GM19023 (cell line): Measurements from ENCODE around the gene GPC5.

Experiments used
- ATAC-seq: cut with Tn5 transposase; IDR thresholded peaks from one replicate; pipeline ENCODE4 v1.9.1; 2021; ENCODE audit warnings: mild to moderate bottlenecking, moderate library complexity; ENCODE audit not compliant: unreplicated experiment

Gene GPC5

DNA sequence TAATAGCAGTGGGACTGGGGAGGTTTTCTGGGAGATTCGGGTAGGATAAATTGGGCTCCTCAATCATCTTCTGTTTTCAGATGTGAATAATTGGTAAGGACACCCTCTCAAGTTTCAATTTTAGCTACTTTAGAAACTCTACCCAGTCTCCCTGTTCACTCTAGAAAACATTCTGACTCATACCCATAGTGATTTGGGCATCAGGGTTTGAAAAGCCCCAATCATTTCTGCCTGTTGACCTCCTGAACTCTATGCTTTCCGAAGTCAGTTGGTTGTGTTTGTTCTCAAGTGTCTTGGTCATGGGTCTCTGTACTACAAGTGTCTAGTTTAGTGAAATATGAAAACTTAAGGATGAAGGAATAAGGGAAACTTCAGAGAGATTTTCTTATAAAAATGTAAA lies 916.8 kb downstream of the GPC5 start:
- no peak for ATAC-seq

DNA sequence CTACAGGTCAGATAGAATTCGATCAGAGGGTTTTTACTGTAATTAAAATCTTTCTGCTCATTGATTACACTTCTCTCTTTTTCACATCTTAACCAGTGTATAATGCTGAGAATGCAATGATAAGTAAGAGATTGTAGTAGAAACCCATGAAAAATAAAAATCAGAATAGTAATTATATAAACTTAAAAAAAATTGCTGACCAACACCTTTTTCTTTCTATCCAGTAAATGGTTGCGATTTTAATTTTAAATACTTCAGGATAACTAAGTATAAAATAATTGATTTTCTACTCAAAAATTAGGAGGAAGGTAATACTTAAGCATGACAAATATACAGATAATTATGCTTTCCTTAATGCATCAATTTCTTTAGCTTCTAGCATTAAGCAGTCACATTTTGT lies 917.6 kb downstream of the GPC5 start:
- no peak for ATAC-seq

DNA sequence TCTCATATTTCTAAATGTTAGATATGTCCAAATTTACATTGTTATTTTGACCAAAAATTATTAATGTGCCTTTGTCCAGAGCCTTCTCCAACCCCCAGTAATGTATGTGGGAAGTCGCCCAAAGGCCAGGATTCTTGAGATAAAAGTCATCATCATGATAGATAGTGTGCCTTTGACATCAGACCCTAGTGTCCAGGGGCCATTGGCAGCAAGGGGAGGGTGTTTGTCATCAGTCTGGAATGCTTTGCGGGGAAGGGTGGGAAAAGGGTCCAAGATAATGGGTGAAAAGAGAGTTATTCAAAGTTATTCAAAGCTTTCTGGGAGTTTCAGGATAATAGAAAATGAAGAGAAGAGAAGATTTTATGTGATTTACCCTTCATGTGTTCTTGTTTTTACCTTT lies 918.6 kb downstream of the GPC5 start:
- ATAC-seq, result no peak

DNA sequence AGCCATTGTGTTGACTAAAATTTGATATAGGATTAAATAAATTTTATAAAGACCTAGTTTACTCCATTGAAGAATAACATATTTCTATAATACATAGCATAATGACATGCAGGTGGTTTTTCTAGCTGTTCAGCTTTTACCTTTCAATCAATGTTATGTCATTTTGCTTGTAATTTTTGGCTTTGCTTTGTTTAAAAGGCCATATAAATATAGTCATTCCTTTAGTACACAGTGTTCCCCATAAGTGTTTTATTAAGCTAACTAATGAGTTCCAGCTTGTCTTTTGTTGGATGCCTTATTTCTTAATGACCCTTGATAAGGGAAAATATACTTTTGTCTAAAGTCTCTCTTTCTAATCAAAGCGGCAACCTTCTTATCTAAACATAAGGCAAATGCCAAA lies 921.9 kb downstream of the GPC5 start:
- no peak for ATAC-seq

DNA sequence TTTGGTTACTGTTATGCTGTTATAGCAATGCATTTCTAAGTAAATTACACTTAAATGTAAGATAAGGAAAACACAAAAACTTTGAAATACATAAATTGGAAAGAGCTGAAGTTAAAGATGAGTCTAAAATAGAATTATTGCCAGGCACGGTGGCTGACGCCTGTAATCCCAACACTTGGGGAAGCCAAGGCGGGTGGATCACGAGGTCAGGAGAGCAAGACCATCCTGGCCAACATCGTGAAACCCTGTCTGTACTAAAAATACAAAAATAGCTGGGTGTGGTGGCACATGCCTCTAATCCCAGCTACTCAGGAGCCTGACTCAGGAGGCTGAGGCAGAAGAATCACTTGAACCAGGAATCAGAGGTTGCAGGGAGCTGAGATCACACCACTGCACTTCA lies 922.8 kb downstream of the GPC5 start:
- ATAC-seq, result no peak

DNA sequence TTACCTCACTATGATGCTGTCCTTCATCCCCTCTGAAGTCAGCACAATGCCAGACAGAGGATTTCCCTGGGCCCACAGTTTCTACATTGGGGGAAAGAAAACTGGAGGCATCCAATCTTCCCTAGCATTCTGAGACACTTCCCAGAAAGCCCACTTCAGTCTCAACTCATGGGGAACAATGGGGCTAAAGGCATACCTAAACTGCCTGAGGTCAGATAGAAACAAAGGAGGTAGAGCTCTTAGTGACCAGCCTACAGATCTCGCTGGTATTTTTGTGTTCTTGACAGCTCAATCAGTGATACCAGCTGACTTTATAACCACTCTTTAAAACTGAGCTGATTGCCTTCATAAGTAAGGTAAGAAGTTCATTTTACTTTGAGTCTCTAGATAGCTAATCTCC lies 947.2 kb downstream of the GPC5 start:
- ATAC-seq, result no peak

DNA sequence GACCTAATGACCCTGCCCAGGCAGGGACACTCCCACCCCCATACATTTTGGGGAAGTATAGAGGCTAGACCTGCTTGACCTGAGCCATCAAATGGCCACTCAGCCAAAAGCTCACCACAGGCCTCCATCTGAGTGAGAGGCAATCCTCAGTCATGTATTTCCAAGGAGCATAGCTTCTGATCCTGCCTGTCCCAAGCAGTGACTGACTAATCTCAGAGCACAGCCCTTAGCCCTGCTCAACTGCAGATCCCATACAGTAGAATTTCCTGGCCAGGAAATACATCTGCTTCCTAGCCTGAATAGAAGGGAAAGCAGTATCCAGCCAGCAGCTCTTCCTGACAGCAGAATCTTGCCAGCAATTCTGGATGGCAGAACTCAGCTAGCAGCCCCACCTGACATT lies 947.6 kb downstream of the GPC5 start:
- no peak for ATAC-seq

DNA sequence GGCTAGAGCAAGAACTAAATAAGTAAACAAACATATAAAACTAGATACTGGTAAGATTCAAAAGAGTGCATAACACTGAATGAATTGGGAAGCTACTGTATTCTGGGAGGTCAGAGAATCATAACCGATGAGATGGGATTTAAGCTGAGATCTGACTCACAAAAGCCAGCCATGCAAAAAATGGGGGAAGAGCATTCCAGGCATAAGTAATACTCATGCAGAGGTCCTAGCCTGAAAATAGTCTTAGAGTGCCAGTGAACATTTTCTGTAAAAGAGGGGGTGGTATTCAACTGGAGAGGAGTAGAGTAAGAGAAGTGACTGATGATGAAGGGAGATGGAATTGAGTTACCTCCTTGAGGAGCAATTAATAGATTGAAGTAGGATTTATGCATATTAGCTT lies 956.2 kb downstream of the GPC5 start:
- ATAC-seq, result no peak

DNA sequence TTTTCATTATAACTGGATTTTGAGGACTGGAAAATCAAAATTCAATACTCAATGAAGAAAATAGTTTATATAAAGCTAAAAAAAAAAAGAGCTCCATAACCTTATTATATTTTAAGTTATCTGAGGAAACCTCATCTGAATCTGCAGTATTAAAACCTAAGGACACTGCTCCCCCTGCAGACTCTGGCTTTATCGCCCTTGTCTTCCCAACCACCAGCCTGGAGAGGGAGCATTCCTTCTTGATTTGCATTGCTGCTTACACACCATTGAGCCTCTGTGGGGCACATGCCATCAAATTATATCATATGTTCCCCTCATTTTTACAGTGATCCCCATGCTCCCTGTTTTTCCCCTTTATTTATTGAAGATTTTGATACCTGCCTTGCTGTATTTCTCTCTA lies 956.8 kb downstream of the GPC5 start:
- ATAC-seq, result no peak

DNA sequence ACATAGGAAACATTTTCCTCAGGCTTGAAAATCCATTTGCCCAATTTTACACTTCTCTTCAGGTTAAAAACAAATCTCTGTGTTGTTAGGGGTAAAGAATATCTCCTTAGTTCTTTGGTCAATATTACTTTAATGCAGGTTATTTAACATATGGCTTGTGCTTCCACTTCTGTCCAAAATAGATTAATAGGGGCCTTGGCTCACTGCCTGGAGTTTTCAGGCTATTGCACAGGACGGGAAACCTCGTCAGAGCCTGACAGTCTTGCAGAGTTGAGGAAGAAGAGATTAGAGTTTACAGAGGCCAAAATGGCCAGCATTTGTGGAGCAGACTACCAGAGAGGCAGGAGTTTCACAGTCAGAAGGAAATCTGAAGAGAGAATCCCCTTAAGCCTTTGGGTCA lies 964.3 kb downstream of the GPC5 start:
- ATAC-seq, result no peak

DNA sequence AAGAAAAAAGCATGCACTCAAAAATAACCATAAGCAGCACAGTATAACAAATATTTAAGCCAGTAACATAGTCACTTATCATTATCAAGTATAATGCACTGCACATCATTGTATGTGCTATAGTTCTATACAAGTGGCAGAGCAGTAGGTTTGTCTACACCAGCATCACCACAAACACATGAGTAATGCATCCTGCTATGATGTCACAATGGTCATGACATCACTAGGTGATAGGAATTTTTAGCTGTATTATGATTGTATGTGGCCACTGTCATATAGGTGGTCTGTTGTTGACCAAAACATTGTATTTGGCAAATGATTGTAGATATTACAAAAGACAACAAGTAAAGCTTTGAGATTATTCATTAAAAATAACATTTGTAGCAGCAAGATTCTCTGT lies 967.5 kb downstream of the GPC5 start:
- ATAC-seq, result no peak

DNA sequence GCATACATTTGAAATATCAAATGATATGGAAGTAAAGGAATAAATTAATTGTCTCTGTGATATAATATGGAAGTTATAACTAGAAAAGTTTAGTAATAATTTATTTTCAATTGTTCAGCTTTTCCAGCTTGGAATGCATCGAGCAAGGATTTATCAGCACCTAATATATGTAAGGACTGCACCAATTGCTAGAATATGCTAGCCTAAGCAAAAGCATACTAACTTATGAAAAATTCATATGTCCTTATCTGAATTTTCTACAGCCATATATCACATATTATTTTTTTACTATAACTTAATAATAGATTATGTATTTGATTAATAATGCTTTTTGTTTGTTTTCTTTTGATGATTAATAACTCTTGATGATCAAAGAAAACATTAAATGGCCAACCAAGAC lies 979.0 kb downstream of the GPC5 start:
- no peak for ATAC-seq

DNA sequence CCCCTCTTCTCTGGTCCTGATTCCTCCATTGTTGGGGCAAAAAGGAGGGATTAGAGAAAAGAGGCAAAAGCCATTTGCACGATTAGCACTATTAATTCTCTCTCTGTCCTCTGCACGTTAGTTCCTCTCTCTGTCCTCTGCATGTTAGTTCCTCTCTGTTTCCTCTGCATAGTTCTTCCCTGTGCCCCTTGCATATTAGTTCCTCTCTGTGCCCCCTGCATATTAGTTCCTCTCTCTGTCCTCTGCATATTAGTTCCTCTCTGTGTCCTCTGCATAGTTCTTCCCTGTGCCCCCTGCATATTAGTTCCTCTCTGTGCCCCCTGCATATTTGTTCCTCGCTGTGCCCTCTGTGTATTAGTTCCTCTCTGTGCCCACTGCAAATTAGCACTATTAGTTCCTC lies 981.0 kb downstream of the GPC5 start:
- ATAC-seq, result no peak

DNA sequence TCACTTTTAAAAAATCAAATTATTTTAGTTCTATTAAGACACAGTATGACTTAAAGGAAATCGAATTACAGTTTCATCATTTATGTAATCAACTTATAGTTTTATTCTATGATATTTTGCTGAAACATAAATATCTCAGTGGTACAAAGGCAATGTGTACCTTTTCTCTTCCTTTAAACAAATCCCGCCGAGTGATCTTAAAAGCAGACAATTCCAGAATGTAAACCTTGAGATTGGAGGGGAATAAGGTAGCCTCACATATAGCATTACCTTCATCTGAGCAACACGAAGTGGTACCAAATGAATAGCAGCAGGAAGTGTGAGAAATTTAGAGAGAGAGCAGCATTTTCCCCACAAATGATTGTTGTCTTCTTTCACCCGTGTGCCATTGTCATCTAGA lies 986.0 kb downstream of the GPC5 start:
- ATAC-seq, result no peak

DNA sequence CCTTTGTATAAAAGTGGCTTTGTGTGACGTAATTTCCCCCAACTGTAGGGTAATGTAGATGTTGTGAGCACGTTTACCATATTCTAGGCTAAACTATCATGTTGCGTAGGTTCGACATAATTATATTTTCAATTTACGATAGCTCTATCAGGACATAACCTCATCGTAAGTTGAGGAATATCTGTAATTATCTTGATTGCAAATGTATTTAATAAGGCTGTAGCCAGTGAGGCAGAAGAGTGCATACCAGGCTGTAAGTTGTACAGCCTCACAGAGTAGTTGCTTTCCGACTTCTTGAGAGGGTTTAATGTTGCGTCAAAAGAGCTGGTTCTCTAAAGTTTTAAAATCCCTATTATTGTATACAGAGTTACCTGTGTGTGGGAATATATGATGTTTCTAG lies 988.8 kb downstream of the GPC5 start:
- no peak for ATAC-seq

DNA sequence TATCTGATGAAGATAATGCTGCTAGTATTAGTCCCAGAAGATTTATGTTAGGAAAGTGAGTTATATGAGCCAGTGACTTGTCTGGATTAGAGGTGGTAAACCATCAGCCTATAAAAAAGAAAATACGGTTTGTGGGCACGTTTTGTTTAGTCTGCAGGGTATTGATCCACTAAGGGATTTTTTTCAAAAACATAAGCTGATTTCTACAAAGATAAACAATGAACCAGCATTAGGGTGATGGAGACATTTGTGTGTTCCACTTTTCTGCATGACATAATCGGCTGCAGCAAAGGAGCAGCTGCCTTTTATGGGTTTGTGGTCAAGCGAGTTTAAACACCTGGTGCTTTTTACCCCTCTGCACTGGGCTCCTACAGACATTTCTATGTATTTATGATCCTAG lies 991.8 kb downstream of the GPC5 start:
- no peak for ATAC-seq

DNA sequence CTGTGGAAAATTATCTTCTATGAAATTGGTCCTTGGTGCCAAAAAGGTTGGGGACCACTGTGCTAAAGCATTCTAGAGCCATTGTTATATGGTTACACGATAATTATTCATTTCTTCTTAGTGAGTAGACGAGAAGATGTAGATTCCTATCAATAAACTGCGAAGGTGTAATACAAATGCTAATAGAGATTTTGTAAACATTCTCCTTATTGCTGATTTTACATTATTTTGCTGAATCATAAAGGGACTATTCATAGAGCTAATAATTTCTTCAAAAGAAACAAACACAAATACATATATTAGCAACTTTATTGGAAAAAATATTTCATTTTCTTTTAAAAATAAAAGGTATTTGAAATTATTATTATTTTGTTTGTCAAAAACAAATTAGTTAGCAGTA lies 1005.2 kb downstream of the GPC5 start:
- no peak for ATAC-seq

DNA sequence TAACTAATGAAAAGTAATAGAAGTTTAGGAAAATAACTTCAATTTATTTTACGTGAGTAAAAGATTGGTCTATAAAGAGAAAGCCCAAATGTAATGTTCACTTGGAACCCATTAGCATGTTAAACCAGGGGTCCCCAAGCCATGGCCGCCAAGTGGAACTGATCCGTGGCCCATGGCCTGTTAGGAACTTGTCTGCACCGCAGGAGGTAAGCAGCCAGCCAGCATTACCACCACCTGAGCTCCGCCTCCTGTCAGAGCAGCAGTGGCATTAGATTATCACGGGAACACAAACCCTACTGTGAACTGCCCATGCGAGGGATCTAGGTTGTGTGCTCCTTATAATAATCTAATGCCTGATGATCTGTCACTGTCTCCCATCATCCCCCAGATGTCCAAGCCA lies 1009.4 kb downstream of the GPC5 start:
- ATAC-seq, result no peak

DNA sequence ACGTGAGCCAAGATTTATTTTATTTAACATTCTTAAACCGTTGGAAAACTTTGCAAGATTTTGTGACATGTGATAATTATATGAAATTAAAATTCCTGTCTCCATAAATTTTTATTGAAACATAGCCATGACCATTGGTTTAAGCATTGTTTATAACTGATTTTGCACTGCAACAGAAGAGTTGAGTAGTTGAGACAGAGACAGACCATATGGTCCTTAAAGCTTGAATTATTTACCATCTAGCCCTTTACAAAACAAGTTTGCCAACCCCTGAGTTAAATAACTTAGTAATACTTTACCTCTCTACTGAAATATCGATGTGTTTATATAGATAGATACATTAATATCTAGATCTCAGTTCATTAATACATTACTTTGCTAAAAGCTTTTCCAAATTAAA lies 1014.1 kb downstream of the GPC5 start:
- ATAC-seq, result no peak

DNA sequence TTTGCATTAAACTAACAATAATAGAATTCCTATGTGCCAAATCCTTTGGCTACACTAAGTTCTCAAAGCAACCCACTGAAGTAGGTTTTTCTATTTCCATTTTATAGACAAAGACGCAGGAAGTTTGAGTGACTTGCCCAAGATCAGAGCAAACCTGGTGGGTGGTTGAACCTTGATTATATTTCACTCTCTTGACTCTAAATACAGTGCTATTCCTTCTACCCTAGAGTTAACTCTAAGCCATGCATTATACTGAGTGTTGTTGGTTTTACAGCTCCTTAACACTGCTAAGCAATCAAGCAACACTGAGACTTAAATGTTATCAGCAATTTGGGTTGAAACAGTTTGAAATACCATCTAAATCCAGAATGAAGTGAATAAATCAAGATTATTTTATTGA lies 1014.6 kb downstream of the GPC5 start:
- no peak for ATAC-seq

DNA sequence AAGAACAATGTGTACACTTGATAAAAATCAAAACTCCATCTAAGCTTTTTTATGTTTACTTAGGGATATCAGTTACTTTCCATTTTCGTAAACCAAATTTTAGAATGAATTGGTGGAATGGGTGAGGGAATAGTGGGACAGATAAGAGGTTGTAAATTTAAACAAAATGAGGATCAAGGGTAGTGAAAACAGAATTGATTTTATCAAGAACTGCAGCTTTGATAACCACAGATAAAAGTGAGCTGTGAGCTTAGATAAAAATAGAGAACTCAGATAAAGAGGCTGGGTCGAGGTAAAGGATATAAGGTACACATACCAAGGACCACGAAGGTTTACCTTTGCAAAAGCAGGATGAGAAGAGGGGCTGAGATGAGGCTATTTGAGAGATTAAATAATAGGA lies 1015.0 kb downstream of the GPC5 start:
- ATAC-seq, result no peak

DNA sequence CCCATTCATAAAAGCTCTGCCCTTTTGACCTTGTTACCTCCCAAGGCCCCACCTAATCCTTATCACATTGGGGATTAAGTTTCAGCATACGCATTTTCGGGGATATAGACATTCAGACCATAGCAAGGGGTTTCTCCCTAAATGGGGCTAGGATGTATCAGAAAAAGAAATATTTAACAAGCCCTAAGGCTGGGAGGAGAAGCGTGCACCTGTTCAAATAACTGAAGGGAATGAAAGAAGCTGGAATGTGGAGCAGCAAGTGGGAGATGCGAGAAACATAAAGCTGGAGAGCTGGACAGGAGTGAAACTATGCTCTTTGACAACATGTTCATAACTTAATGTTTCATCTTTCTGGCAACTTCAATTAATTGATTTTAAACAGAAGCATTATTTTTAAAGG lies 1016.4 kb downstream of the GPC5 start:
- no peak for ATAC-seq

DNA sequence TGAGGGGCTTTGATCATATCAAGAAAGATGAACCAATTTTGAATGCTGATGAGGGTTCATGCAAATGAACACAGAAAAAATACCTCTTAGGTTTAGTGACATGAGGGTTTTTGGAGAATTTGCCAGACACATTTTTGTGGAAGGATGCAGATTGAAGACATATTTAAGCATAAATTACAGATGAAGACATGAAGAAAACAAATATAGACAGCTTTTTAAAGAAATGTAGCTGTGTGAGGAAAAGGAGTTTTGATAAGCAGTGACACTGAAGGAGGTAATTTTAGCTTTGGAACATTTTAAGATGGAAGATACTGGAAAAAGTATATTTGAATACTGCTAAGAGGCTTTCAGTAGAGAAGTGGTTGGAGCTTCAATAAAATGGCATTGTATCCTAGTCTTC lies 1017.4 kb downstream of the GPC5 start:
- no peak for ATAC-seq

DNA sequence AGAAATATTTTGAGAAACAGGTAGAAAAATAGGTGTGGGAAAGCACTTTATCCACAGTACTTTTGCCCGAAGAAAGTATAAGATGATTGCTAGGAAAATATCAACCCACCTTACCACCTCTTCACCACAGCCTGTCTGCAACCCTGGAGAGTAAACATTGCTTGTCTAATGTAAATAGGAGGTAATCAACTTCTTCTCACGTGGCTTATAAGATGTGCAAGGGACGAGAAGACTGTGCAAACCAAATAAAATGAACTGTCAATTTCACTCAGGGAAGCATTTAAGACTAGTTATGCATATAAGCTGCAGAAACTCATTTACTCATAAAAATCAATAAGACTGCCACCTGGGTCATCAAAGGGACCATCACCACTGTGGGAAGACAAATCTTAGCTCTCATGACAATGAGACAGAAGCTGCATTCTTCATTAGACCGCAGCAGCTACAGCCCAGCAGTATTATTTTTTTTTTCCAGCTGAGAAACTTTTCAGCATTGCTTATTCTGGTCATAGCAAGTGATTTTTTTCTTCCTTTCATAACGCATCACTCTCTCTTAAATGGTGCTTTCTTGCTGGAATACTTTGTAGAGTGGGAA lies 1020.5 kb downstream of the GPC5 start:
- no peak for ATAC-seq
